H7 (cell line): ENCODE data around the gene ROS1. TPM values are rescaled to one million over a fixed set of nuclear protein-coding genes. Genes with fewer than 3 reads are reported as not detected.

Source experiments
- DNase-seq: peaks from one replicate; pipeline ENCODE4 v3.0.0; 2012
- H3K27me3 ChIP-seq: 2 replicates; pipeline ENCODE4 v1.6.0; 2011; ENCODE audit warnings: mild to moderate bottlenecking, low read length; ENCODE audit not compliant: control insufficient read depth, insufficient read depth
- H3K36me3 ChIP-seq: replicated peaks from 2 replicates; pipeline ENCODE4 v1.5.1; 2011; ENCODE audit warnings: low read length; ENCODE audit not compliant: control insufficient read depth, insufficient read depth
- H3K4me3 ChIP-seq: 2 replicates; pipeline ENCODE4 v1.5.1; 2011; ENCODE audit warnings: low read depth, mild to moderate bottlenecking, control low read depth, low read length, moderate library complexity; ENCODE audit not compliant: insufficient read depth
- total RNA-seq: library from RNA; depleted of rRNA; stranded (reverse); fragments of >200 nt; shearing (Covaris generic); gene quantifications from 2 replicates; pipeline ENCODE4 v1.2.3, GENCODE V29; 2014

Gene ROS1
- total RNA-seq, 1 experiment from 2014 or later, result not detected

GRCh38 chr6:117329926-117330325 is 95.8 kb downstream of the ROS1 start:
- H3K27me3 ChIP-seq, result no peaks in the 10 kb centered on the region
- H3K4me3 ChIP-seq, result no peak overlapping the region
- DNase-seq, result no peak
- no peaks in the 10 kb centered on the region for H3K36me3 ChIP-seq

GRCh38 chr6:117328500-117328899 is 97.2 kb downstream of the ROS1 start:
- H3K27me3 ChIP-seq, result no peaks in the 10 kb centered on the region
- H3K36me3 ChIP-seq, result no peaks in the 10 kb centered on the region
- H3K4me3 ChIP-seq, result no peak overlapping the region
- DNase-seq, result no peak

GRCh38 chr6:117328005-117328389 is 97.7 kb downstream of the ROS1 start:
- no peak overlapping the region for H3K4me3 ChIP-seq

GRCh38 chr6:117327149-117328004 is 98.4 kb downstream of the ROS1 start:
- DNase-seq, result no peak
- Histone ChIP-seq H3K27me3 (no peaks in the 10 kb centered on the region), H3K36me3 (no peaks in the 10 kb centered on the region), H3K4me3 (no peak overlapping the region)

More at GRCh38 chr6:117328005-117328389, 97.7 kb downstream of the ROS1 start:
- no peaks in the 10 kb centered on the region for H3K27me3 ChIP-seq
- H3K36me3 ChIP-seq, result no peaks in the 10 kb centered on the region
- no peak for DNase-seq

GRCh38 chr6:117326396-117326795 is 99.3 kb downstream of the ROS1 start:
- DNase-seq, result no peak
- no peak overlapping the region for H3K4me3 ChIP-seq
- no peaks in the 10 kb centered on the region for H3K27me3 ChIP-seq
- H3K36me3 ChIP-seq, result no peaks in the 10 kb centered on the region

- Histone ChIP-seq H3K27me3 (no peaks in the 10 kb centered on the region), H3K36me3 (no peaks in the 10 kb centered on the region), H3K4me3 (no peak overlapping the region)
- peak; percentile 16 for DNase-seq
These were observed 108.5 kb downstream of the ROS1 start for GRCh38 chr6:117317261-117317660.

GRCh38 chr6:117311726-117312125 is 114.0 kb downstream of the ROS1 start:
- H3K27me3 ChIP-seq, result no peaks in the 10 kb centered on the region
- H3K4me3 ChIP-seq, result no peak overlapping the region
- no peaks in the 10 kb centered on the region for H3K36me3 ChIP-seq
- no peak for DNase-seq

- Histone ChIP-seq H3K27me3 (no peaks in the 10 kb centered on the region), H3K4me3 (no peak overlapping the region), H3K36me3 (no peaks in the 10 kb centered on the region)
- no peak for DNase-seq
These were observed 114.4 kb downstream of the ROS1 start for GRCh38 chr6:117311310-117311709.

- no peaks in the 10 kb centered on the region for H3K27me3 ChIP-seq
- no peak for DNase-seq
- no peak overlapping the region for H3K4me3 ChIP-seq
These were observed 116.1 kb downstream of the ROS1 start for GRCh38 chr6:117309611-117310010.

GRCh38 chr6:117309069-117309468 is 116.7 kb downstream of the ROS1 start:
- Histone ChIP-seq H3K36me3 (no peaks in the 10 kb centered on the region), H3K27me3 (no peaks in the 10 kb centered on the region), H3K4me3 (no peak overlapping the region)
- DNase-seq, result no peak

More at GRCh38 chr6:117309611-117310010, 116.1 kb downstream of the ROS1 start:
- no peaks in the 10 kb centered on the region for H3K36me3 ChIP-seq

- H3K27me3 ChIP-seq, result no peaks in the 10 kb centered on the region
- DNase-seq, result no peak
- no peaks in the 10 kb centered on the region for H3K36me3 ChIP-seq
- no peak overlapping the region for H3K4me3 ChIP-seq
These were observed 118.1 kb downstream of the ROS1 start for GRCh38 chr6:117307655-117308054.

GRCh38 chr6:117306227-117306790 is 119.4 kb downstream of the ROS1 start:
- no peak for DNase-seq
- H3K4me3 ChIP-seq, result no peak overlapping the region
- H3K27me3 ChIP-seq, result no peaks in the 10 kb centered on the region
- H3K36me3 ChIP-seq, result no peaks in the 10 kb centered on the region

GRCh38 chr6:117304446-117304845 is 121.3 kb downstream of the ROS1 start:
- Histone ChIP-seq H3K27me3 (no peaks in the 10 kb centered on the region), H3K36me3 (no peaks in the 10 kb centered on the region), H3K4me3 (no peak overlapping the region)
- no peak for DNase-seq

GRCh38 chr6:117303323-117303722 is 122.4 kb downstream of the ROS1 start:
- no peak for DNase-seq
- Histone ChIP-seq H3K36me3 (no peaks in the 10 kb centered on the region), H3K4me3 (no peak overlapping the region), H3K27me3 (no peaks in the 10 kb centered on the region)

- no peaks in the 10 kb centered on the region for H3K27me3 ChIP-seq
- no peaks in the 10 kb centered on the region for H3K36me3 ChIP-seq
- no peak for DNase-seq
- no peak overlapping the region for H3K4me3 ChIP-seq
These were observed 126.8 kb downstream of the ROS1 start for GRCh38 chr6:117298941-117299340.
